BE2C (cell line): ENCODE results near the gene WWOX.

Experiments used
- DNase-seq: peaks from one replicate; pipeline ENCODE4 v3.0.0-alpha.2; 2020
- H3K27me3 ChIP-seq: fragments of 250-450 bp; sonication (Bioruptor Pico); 2 replicates; pipeline ENCODE4 v1.5.1; 2020; ENCODE audit warnings: mild to moderate bottlenecking
- H3K36me3 ChIP-seq: fragments of 250-450 bp; sonication (Bioruptor Pico); 2 replicates; pipeline ENCODE4 v1.5.1; 2020; ENCODE audit warnings: mild to moderate bottlenecking
- H3K4me1 ChIP-seq: fragments of 250-450 bp; sonication (Bioruptor Pico); 2 replicates; pipeline ENCODE4 v1.5.1; 2020
- H3K4me3 ChIP-seq: 2 replicates; pipeline ENCODE4 v1.5.1; 2011; ENCODE audit warnings: low read depth, low read length
- H3K9me3 ChIP-seq: fragments of 250-450 bp; sonication (Bioruptor Pico); 2 replicates; pipeline ENCODE4 v1.5.1; 2020
- TF ChIP-seq, protein P1 (sequence below): IDR thresholded peaks from 2 replicates; pipeline ENCODE4 v1.5.1; 2012; ENCODE audit warnings: mild to moderate bottlenecking, low read depth, low read length

The WWOX gene

DNA sequence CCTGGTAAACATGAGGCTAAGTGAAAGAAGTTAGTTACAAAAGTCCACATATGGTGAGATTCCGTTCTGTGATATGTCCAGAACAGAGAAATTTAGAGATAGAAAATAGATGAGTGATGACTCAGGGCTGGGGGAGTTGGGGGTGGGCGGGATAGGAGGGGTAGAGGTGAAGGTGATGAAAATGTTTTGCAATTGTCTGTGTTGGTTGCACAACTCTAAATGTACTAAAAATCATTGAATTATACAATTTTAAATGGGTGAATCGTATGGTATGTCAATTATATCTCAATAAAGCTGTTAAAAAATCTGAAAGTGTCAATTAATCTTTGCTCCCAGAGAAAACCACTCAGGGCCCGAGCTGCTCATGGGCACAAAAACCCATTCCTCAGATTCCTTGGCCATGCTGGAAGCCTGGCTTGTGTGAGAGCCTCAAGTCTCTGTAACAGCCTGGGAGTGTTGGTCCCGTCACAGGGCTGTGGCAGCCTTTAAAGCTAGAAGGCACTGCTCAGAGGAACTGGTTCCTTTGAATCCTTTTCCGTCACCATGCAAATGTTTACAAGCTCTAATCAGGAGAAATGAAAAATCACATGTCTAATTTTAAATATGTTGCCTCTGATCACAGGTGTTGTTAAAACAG lies 225.3 kb downstream of the WWOX start:
- Histone ChIP-seq H3K4me1 (no peaks in the 10 kb centered on the region), H3K27me3 (no peaks in the 10 kb centered on the region), H3K36me3 (no peaks in the 10 kb centered on the region), H3K4me3 (no peak overlapping the region), H3K9me3 (no peaks in the 10 kb centered on the region)
- TF ChIP-seq, protein P1, sequence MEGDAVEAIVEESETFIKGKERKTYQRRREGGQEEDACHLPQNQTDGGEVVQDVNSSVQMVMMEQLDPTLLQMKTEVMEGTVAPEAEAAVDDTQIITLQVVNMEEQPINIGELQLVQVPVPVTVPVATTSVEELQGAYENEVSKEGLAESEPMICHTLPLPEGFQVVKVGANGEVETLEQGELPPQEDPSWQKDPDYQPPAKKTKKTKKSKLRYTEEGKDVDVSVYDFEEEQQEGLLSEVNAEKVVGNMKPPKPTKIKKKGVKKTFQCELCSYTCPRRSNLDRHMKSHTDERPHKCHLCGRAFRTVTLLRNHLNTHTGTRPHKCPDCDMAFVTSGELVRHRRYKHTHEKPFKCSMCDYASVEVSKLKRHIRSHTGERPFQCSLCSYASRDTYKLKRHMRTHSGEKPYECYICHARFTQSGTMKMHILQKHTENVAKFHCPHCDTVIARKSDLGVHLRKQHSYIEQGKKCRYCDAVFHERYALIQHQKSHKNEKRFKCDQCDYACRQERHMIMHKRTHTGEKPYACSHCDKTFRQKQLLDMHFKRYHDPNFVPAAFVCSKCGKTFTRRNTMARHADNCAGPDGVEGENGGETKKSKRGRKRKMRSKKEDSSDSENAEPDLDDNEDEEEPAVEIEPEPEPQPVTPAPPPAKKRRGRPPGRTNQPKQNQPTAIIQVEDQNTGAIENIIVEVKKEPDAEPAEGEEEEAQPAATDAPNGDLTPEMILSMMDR = no peak
- no peak for DNase-seq

GRCh38 chr16:78325468-78326352 lies 226.3 kb downstream of the WWOX start:
- no peak for DNase-seq
- Histone ChIP-seq H3K4me3 (no peak overlapping the region), H3K27me3 (no peaks in the 10 kb centered on the region), H3K4me1 (no peaks in the 10 kb centered on the region), H3K36me3 (no peaks in the 10 kb centered on the region), H3K9me3 (no peaks in the 10 kb centered on the region)
- TF ChIP-seq, protein P1 = no peak

DNA sequence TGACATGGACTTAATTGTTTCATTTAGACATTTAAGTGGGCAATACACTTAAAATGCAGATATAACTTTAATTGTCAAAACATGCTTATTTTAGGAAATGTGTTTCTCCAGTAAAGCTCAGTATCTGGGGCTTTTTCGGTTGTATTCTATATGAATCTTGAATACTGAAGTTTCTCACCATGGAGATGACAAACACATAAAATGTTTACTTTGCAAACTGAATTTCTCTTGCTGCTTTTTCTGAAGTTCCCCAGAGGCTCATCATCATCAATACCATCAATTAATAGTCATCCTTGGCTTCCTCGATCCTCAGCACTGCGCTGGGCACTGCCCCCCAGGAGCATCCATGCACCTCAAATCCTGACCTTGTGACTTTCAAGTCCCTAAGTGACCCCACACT lies 227.3 kb downstream of the WWOX start:
- TF ChIP-seq, protein P1 = no peak
- H3K4me1 ChIP-seq = no peaks in the 10 kb centered on the region
- H3K36me3 ChIP-seq = no peaks in the 10 kb centered on the region
- no peak overlapping the region for H3K4me3 ChIP-seq
- H3K9me3 ChIP-seq = no peaks in the 10 kb centered on the region
- DNase-seq = no peak
- H3K27me3 ChIP-seq = no peaks in the 10 kb centered on the region

DNA sequence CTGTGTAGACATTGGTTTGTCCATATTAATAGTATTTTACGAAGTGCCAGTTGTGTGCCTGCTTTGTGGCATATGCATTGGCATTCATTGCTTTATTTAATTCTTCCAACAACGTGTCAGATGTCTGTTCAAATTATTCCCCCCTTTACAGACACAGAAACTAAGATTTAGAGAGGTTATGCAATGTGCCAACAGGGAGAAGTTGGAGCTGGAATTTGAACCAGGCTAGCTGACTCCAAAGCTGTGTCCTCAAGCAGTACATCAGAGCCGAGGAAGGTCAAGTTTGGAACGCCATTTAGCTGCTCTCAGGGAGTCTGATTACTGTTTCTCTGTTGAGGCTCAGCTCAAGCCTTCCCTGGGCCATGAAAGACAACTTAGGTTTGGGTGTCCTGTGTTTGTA lies 232.3 kb downstream of the WWOX start:
- no peak overlapping the region for H3K4me3 ChIP-seq
- H3K9me3 ChIP-seq = no peaks in the 10 kb centered on the region
- no peak for DNase-seq
- no peaks in the 10 kb centered on the region for H3K36me3 ChIP-seq
- H3K4me1 ChIP-seq = no peaks in the 10 kb centered on the region
- TF ChIP-seq, protein P1 = no peak
- H3K27me3 ChIP-seq = no peaks in the 10 kb centered on the region

DNA sequence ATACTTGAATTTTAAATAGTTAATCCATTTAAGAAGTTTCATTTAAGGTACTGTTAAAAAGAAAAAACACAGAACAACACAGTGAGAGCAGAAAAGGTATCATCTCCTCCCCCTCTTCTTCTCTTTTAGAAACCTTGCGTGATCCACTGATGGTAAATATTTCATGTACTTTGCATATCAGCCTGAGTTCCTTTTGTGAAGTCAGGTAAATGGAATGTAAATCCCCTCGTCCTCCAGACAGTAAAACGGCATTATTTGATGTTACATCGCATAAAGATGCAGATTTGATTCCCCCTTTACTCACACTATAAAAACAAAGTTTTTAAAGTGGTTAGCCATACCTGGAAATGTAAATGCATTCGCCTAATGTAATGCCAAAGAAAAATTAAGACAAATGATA lies 234.4 kb downstream of the WWOX start:
- Histone ChIP-seq H3K9me3 (no peaks in the 10 kb centered on the region), H3K4me3 (no peak overlapping the region), H3K36me3 (no peaks in the 10 kb centered on the region), H3K4me1 (no peaks in the 10 kb centered on the region), H3K27me3 (no peaks in the 10 kb centered on the region)
- no peak for DNase-seq
- TF ChIP-seq, protein P1 = no peak

DNA sequence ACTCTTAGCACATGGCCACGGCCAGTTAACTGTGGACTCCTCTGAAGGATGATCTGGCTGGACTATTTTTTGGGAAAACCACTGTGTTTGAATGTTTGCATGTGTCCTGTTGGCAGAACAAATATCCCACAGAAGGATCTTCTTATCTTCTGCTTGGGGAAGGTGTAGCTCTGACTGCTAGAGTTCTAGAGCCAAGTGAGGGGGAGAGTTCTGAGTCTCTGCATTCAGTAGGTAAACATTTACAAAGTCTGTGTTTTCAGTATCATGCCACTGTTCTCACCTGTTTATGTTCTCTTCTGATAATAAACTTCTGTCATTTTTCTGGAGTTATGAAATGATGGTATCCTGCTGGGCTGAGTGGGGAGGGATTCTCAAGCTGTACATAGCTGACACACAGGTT lies 241.1 kb downstream of the WWOX start:
- no peaks in the 10 kb centered on the region for H3K9me3 ChIP-seq
- no peaks in the 10 kb centered on the region for H3K27me3 ChIP-seq
- no peaks in the 10 kb centered on the region for H3K36me3 ChIP-seq
- H3K4me3 ChIP-seq = no peak overlapping the region
- no peaks in the 10 kb centered on the region for H3K4me1 ChIP-seq
- no peak for DNase-seq
- TF ChIP-seq, protein P1 = no peak
